Cardiac muscle cell (in vitro differentiated cells and primary cell): ENCODE measurements around the gene PRM2. TPM values are rescaled to one million over a fixed set of nuclear protein-coding genes. Genes with fewer than 3 reads are reported as not detected.

Experiments used
- DNase-seq, 2 donors: peaks; one replicate each; pipeline versions ENCODE4 v3.0.0 to v3.0.0-alpha.2; 2010 to 2017; ENCODE audit warnings: low read depth in 1 of 2, low spot score in 1 of 2
- H3K27ac ChIP-seq: fragments of 200-600 bp; sonication (generic); 2 replicates; pipeline ENCODE4 v1.5.1; 2016
- H3K27me3 ChIP-seq: fragments of 200-600 bp; sonication (generic); 2 replicates; pipeline ENCODE4 v1.6.0; 2016; ENCODE audit warnings: control low read depth
- H3K36me3 ChIP-seq: fragments of 200-600 bp; sonication (generic); 2 replicates; pipeline ENCODE4 v1.5.1; 2016; ENCODE audit warnings: control low read depth
- H3K4me1 ChIP-seq: fragments of 200-600 bp; sonication (generic); 2 replicates; pipeline ENCODE4 v1.8.1; 2017; ENCODE audit warnings: low read depth, mild to moderate bottlenecking, mixed run types
- H3K4me3 ChIP-seq: fragments of 200-600 bp; sonication (generic); 2 replicates; pipeline ENCODE4 v1.5.1; 2016; ENCODE audit warnings: mild to moderate bottlenecking
- H3K9me3 ChIP-seq: fragments of 200-600 bp; sonication (generic); 2 replicates; pipeline ENCODE4 v1.5.1; 2017; ENCODE audit warnings: low read depth, mild to moderate bottlenecking, control low read depth
- CTCF ChIP-seq: IDR thresholded peaks from 2 replicates; pipeline ENCODE4 v1.5.1; 2012; ENCODE audit warnings: low read depth, mild to moderate bottlenecking, low read length
- polyA plus RNA-seq: library from polyadenylated mRNA; unstranded; fragments of >200 nt; fragmentation: Nextera tagmentation; extraction: Ambion mirVana; gene quantifications from 2 replicates; pipeline ENCODE4 v1.2.1, GENCODE V29; 2016
- total RNA-seq: library from RNA; depleted of rRNA; stranded (reverse); fragments of >200 nt; gene quantifications from 2 replicates; pipeline ENCODE4 v1.2.3, GENCODE V29; 2016

Gene PRM2
- total and polyA plus RNA-seq, 2 experiments from 2014 or later: 0.42 TPM; not detected in 1

DNA sequence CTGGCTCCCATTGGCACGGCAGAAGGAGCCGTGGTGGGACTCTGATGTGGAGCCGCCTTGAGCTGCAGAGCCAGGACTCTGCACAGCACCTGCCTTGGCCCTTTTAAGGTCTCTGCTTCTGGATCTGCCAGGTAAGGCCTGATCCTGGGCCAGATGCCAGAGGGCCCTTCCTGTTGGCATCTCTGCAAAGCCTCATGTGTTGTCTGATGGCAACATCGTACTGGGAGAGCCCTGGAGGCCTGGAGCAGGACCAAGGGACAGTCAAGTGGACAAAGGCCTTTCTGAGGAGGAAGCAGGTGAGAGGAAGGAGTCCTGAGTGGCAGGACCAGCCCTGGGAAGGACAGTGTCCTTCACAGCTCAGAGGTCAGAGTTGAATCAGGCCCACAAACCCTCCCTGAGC is 46.4 kb downstream of the PRM2 start:
- H3K9me3 ChIP-seq: no peaks in the 10 kb centered on the region
- no peak overlapping the region for H3K27ac ChIP-seq
- DNase-seq: no peak
- no peaks in the 10 kb centered on the region for H3K36me3 ChIP-seq
- H3K27me3 ChIP-seq: no peaks in the 10 kb centered on the region
- H3K4me3 ChIP-seq: no peak overlapping the region
- no peaks in the 10 kb centered on the region for H3K4me1 ChIP-seq
- TF ChIP-seq CTCF: no peak

DNA sequence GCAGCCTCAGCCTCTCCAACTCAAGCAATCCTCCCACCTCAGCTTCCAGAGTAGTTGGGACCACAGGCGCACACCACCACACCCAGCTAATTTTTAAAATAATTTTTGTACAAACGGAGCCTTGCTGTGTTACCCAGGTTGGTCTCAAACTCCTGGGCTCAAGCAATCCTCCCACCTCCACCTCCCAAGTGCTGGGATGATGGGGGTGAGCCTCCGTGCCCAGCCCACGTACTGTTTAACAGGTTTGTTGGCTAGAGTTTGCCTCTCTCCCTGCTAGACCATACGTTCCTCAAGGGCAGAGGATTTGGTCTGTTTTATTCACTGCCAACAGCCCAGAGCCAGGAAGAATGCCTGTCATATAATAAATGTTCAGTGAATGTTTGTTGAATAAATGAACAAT is 46.8 kb downstream of the PRM2 start:
- no peak for TF ChIP-seq CTCF
- Histone ChIP-seq H3K4me3 (no peak overlapping the region), H3K36me3 (no peaks in the 10 kb centered on the region), H3K4me1 (no peaks in the 10 kb centered on the region), H3K27me3 (no peaks in the 10 kb centered on the region), H3K9me3 (no peaks in the 10 kb centered on the region), H3K27ac (no peak overlapping the region)
- DNase-seq: no peak

GRCh38 chr16:11225677-11226549 is 50.4 kb downstream of the PRM2 start:
- H3K36me3 ChIP-seq: no peaks in the 10 kb centered on the region
- H3K4me1 ChIP-seq: no peaks in the 10 kb centered on the region
- no peak for TF ChIP-seq CTCF
- H3K27ac ChIP-seq: no peak overlapping the region
- no peaks in the 10 kb centered on the region for H3K27me3 ChIP-seq
- H3K9me3 ChIP-seq: no peaks in the 10 kb centered on the region
- DNase-seq: no peak
- H3K4me3 ChIP-seq: no peak overlapping the region

Other genes starting within 250 kb of the PRM2 start
- 7.3 and 11.0 TPM in 2 replicates for gene SOCS1, start 20.3 kb downstream of the PRM2 start, total RNA-seq
- gene SOCS1, start 20.3 kb downstream of the PRM2 start, polyA plus RNA-seq: 3.4 and 3.6 TPM in 2 replicates
- gene TNP2, start 7.2 kb downstream of the PRM2 start, total RNA-seq: not detected in 2 replicates
- not detected in 2 replicates for gene TNP2, start 7.2 kb downstream of the PRM2 start, polyA plus RNA-seq
- gene PRM3, start 2.9 kb downstream of the PRM2 start, total RNA-seq: not detected in 2 replicates
- gene PRM3, start 2.9 kb downstream of the PRM2 start, polyA plus RNA-seq: not detected in 2 replicates
- gene PRM1, start 4.8 kb upstream of the PRM2 start, total RNA-seq: not detected in 2 replicates
- gene PRM1, start 4.8 kb upstream of the PRM2 start, polyA plus RNA-seq: not detected in 2 replicates
- 15.7 and 21.0 TPM in 2 replicates for gene RMI2, start 69.0 kb upstream of the PRM2 start, total RNA-seq
- gene RMI2, start 69.0 kb upstream of the PRM2 start, polyA plus RNA-seq: 39.8 and 45.3 TPM in 2 replicates